Hepatocyte (in vitro differentiated cells): ENCODE measurements around the gene GALC. TPM values are rescaled to one million over a fixed set of nuclear protein-coding genes. Genes with fewer than 3 reads are reported as not detected.

Source experiments
- DNase-seq: peaks from one replicate; pipeline ENCODE4 v3.0.0-alpha.2; 2016; ENCODE audit warnings: low spot score
- H2AFZ ChIP-seq: fragments of 200-600 bp; sonication (generic); 2 replicates; pipeline ENCODE4 v1.6.0; 2016; ENCODE audit warnings: antibody characterized with exemption, mild to moderate bottlenecking
- H3K27ac ChIP-seq: fragments of 200-600 bp; sonication (generic); 2 replicates; pipeline ENCODE4 v1.5.1; 2016; ENCODE audit warnings: mild to moderate bottlenecking
- H3K27me3 ChIP-seq: fragments of 200-600 bp; sonication (generic); 2 replicates; pipeline ENCODE4 v1.6.1; 2016
- H3K36me3 ChIP-seq: fragments of 200-600 bp; sonication (generic); replicated peaks from 2 replicates; pipeline ENCODE4 v1.5.1; 2016; ENCODE audit warnings: low read depth; ENCODE audit not compliant: insufficient read depth
- H3K4me1 ChIP-seq: fragments of 200-600 bp; sonication (generic); 2 replicates; pipeline ENCODE4 v1.5.1; 2016; ENCODE audit warnings: mild to moderate bottlenecking, moderate library complexity; ENCODE audit not compliant: insufficient read depth
- H3K4me2 ChIP-seq: fragments of 200-600 bp; sonication (generic); 2 replicates; pipeline ENCODE4 v1.6.0; 2016
- H3K4me3 ChIP-seq: fragments of 200-600 bp; sonication (generic); 2 replicates; pipeline ENCODE4 v1.5.1; 2016; ENCODE audit warnings: mild to moderate bottlenecking
- H3K79me2 ChIP-seq: fragments of 200-600 bp; sonication (generic); 2 replicates; pipeline ENCODE4 v1.6.0; 2017; ENCODE audit warnings: mild to moderate bottlenecking
- H3K9me2 ChIP-seq: fragments of 200-600 bp; sonication (generic); replicated peaks from 2 replicates; pipeline ENCODE4 v1.6.0; 2017; ENCODE audit warnings: mild to moderate bottlenecking; ENCODE audit not compliant: insufficient read depth
- H3K9me3 ChIP-seq: fragments of 200-600 bp; sonication (generic); 2 replicates; pipeline ENCODE4 v1.5.1; 2016; ENCODE audit warnings: low read depth, mild to moderate bottlenecking
- H4K20me1 ChIP-seq: fragments of 200-600 bp; sonication (generic); 2 replicates; pipeline ENCODE4 v1.6.0; 2016; ENCODE audit warnings: mild to moderate bottlenecking; ENCODE audit not compliant: insufficient read depth, poor library complexity, severe bottlenecking
- CTCF ChIP-seq: fragments of 200-600 bp; sonication (generic); IDR thresholded peaks from 2 replicates; pipeline ENCODE4 v1.5.1; 2016; ENCODE audit warnings: antibody characterized with exemption, mild to moderate bottlenecking; ENCODE audit not compliant: poor library complexity
- EZH2 ChIP-seq: fragments of 200-600 bp; sonication (generic); IDR thresholded peaks from 2 replicates; pipeline ENCODE4 v1.6.1; 2016; ENCODE audit warnings: antibody characterized with exemption, mild to moderate bottlenecking, borderline replicate concordance
- EZH2phosphoT487 ChIP-seq: fragments of 200-600 bp; sonication (generic); IDR thresholded peaks from one replicate; pipeline ENCODE4 v1.6.1; 2018; ENCODE audit warnings: antibody characterized with exemption, mild to moderate bottlenecking, low read depth, moderate library complexity; ENCODE audit not compliant: unreplicated experiment, severe bottlenecking
- WGBS: methylation state at CpG from one replicate; pipeline ENCODE4 v1.1.6; 2016; ENCODE audit warnings: low lambda C conversion rate; ENCODE audit errors: missing lambda C conversion rate; 5-methylcytosine and 5-hydroxymethylcytosine counted together
- polyA plus RNA-seq: library from polyadenylated mRNA; unstranded; fragments of >200 nt; fragmentation: Nextera tagmentation; extraction: Ambion mirVana; gene quantifications from 2 replicates; pipeline ENCODE4 v1.2.1, GENCODE V29; 2016
- total RNA-seq: library from RNA; depleted of rRNA; stranded (reverse); fragments of >200 nt; gene quantifications from 2 replicates; pipeline ENCODE4 v1.2.3, GENCODE V29; 2014

GALC gene
- total and polyA plus RNA-seq, 2 experiments from 2014 or later = 23.0 to 47.5 TPM

DNA sequence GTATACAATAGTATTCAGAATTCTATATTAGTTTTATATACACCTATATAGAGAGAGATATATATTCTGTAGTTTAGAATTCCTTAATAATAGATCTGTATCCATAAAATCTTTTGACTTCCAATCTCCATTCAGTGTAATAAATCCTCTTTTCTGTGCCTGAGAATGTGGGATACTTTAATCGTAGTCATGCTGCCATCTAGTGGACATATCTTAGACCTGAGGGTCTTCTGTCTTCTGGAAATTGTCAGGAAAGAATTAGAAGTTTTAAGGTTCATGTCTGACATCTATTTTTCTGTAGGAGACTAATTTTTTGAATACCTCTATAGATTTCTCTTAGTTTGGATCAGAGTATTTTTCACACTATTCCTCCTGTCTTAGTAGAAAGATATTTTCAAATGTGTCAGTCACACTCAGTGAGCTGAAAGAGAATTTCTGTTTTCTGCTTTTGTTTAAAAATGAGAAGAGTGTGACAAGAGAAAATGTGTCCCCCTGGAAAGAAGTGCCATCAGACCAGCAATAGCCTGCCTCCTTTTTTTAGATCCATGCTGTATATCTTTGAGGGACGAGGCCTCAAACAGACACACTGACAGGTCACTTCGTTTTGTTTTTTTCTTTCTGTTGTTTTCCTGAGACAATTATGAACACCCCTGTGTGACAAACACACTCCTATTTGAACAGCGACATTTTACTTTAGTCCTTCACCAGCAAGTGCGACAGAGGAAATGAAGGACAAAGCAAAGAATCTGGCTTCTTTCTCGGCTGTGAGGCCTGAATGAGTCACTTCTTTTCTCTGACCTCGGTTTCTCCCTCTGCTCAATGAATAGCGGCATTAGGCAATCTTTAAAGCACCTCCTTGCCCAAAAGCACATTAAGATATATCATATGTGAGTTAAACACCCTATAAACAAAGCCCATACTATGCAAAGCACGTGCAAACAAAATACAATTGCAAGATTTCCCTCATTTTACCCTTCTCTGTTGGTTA lies 96.3 kb downstream of the GALC start:
- Histone ChIP-seq H3K36me3 (no peaks in the 10 kb centered on the region), H2AFZ (peak overlapping the region; percentile 3), H3K9me2 (no peaks in the 10 kb centered on the region), H3K27ac (no peak overlapping the region), H3K4me3 (no peak overlapping the region), H3K4me2 (no peak overlapping the region), H4K20me1 (no peaks in the 10 kb centered on the region), H3K9me3 (no peaks in the 10 kb centered on the region), H3K79me2 (no peaks in the 10 kb centered on the region), H3K4me1 (no peaks in the 10 kb centered on the region), H3K27me3 (no peaks in the 10 kb centered on the region)
- peak; percentile 77 for DNase-seq
- WGBS = 42% methylated on average over 9 of the region's 9 CpGs
- TF ChIP-seq CTCF (peak; percentile 91), EZH2phosphoT487 (no peak), EZH2 (no peak)

- DNase-seq = no peak
- Histone ChIP-seq H3K4me3 (no peak overlapping the region), H3K27me3 (no peaks in the 10 kb centered on the region), H3K9me3 (no peaks in the 10 kb centered on the region), H2AFZ (no peak overlapping the region), H4K20me1 (no peaks in the 10 kb centered on the region), H3K4me1 (no peaks in the 10 kb centered on the region), H3K9me2 (no peaks in the 10 kb centered on the region), H3K4me2 (no peak overlapping the region), H3K79me2 (no peaks in the 10 kb centered on the region), H3K27ac (no peak overlapping the region), H3K36me3 (no peaks in the 10 kb centered on the region)
- TF ChIP-seq EZH2 (no peak), CTCF (no peak)
- WGBS = 75% methylated on average over 6 of the region's 6 CpGs
Observed at GRCh38 chr14:87894920-87895319, 98.1 kb downstream of the GALC start.

DNA sequence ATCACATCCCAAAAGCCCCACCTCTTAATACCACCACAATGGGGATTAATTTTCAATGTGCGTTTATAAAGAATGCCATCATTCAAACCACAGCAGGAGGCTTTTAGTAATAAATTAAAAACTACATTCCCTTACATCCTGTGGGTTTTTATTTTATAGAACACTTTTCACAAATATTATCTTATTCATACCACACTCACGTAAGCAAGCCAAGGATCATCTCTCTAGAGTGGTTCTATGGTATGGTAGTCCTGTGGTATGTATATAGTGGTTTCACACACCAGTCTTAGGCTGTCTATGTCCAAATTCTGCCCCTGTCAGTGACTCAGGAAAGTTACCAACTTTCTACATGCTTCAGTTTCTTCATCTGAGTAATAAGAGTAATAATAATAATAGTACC lies 100.2 kb downstream of the GALC start:
- WGBS = 85% methylated on average over 2 of the region's 2 CpGs

More for the DNA sequence above, 100.2 kb downstream of the GALC start:
- Histone ChIP-seq H3K79me2 (no peaks in the 10 kb centered on the region), H3K9me3 (no peaks in the 10 kb centered on the region), H3K27me3 (no peaks in the 10 kb centered on the region), H3K36me3 (no peaks in the 10 kb centered on the region), H3K4me1 (no peaks in the 10 kb centered on the region), H3K9me2 (no peaks in the 10 kb centered on the region), H3K4me2 (no peak overlapping the region), H3K4me3 (no peak overlapping the region), H3K27ac (no peak overlapping the region), H4K20me1 (no peaks in the 10 kb centered on the region), H2AFZ (no peak overlapping the region)
- DNase-seq = no peak
- no peak for TF ChIP-seq CTCF
- no peak for TF ChIP-seq EZH2
- TF ChIP-seq EZH2phosphoT487 = no peak
